H1 (cell line): ENCODE measurements around the gene SLC4A7. TPM values are rescaled to one million over a fixed set of nuclear protein-coding genes. Genes with fewer than 3 reads are reported as not detected.

Experiments used
- CTCF ChIA-PET: fragments of 300-600 bp; sonication (Branson Sonifier 250); formaldehyde crosslinking; loops from one replicate; lab custom pipeline; 2021; ENCODE audit not compliant: partially characterized antibody; lab: Charles Lee
- POLR2A ChIA-PET: fragments of 300-600 bp; sonication (Branson Sonifier 250); formaldehyde crosslinking; loops from one replicate; lab custom pipeline; 2021; ENCODE audit warnings: inconsistent platforms; ENCODE audit not compliant: partially characterized antibody; lab: Charles Lee
- DNase-seq, 2 experiments: peaks; one replicate each; pipeline versions ENCODE4 v3.0.0 to v3.0.0-alpha.2; 2010 to 2022; ENCODE audit warnings: low spot score in 2 of 2, low read depth in 1 of 2, mixed read lengths in 1 of 2
- FAIRE-seq: peaks from 2 replicates; lab custom pipeline; 2011; peaks lifted over from hg19 to GRCh38; lab: Jason Lieb, UNC
- H2AFZ ChIP-seq: 2 replicates; pipeline ENCODE4 v1.8.1; 2012; ENCODE audit warnings: low read length, inconsistent platforms
- H2AK5ac ChIP-seq: 2 replicates; pipeline ENCODE4 v1.6.1; 2013; ENCODE audit warnings: low read depth, low read length
- H2BK120ac ChIP-seq: replicated peaks from 2 replicates; pipeline ENCODE3; 2013; ENCODE audit warnings: low read depth, low read length, inconsistent platforms
- H2BK12ac ChIP-seq: 2 replicates; pipeline ENCODE4 v1.6.1; 2013; ENCODE audit warnings: low read depth, low read length
- H2BK15ac ChIP-seq: 2 replicates; pipeline ENCODE4 v1.6.1; 2013; ENCODE audit warnings: low read length
- H2BK20ac ChIP-seq: 2 replicates; pipeline ENCODE4 v1.6.1; 2013; ENCODE audit warnings: low read length
- H2BK5ac ChIP-seq: 2 replicates; pipeline ENCODE4 v1.6.1; 2013; ENCODE audit warnings: low read depth, low read length
- H3K14ac ChIP-seq: 2 replicates; pipeline ENCODE4 v1.6.1; 2013; ENCODE audit warnings: inconsistent platforms; ENCODE audit not compliant: insufficient read length
- H3K18ac ChIP-seq: 2 replicates; pipeline ENCODE4 v1.6.1; 2013; ENCODE audit warnings: low read length; ENCODE audit errors: extremely low read depth
- H3K23ac ChIP-seq: 2 replicates; pipeline ENCODE4 v1.6.1; 2013; ENCODE audit warnings: inconsistent platforms; ENCODE audit not compliant: insufficient read length
- H3K23me2 ChIP-seq: 2 replicates; pipeline ENCODE4 v1.6.1; 2013; ENCODE audit warnings: low read depth, low read length
- H3K27ac ChIP-seq: 2 replicates; pipeline ENCODE4 v1.6.1; 2011; ENCODE audit warnings: low read depth, low read length, inconsistent platforms
- H3K27me3 ChIP-seq, 4 experiments: replicated peaks in 1 of 4; 1 replicate in 1 of 4; 2 replicates in 3 of 4; pipeline versions ENCODE4 v1.6.1 to v1.8.1; 2011 to 2013; ENCODE audit warnings: low read length in 3 of 4, mild to moderate bottlenecking in 3 of 4, inconsistent platforms in 2 of 4, mixed read lengths in 2 of 4, moderate library complexity in 1 of 4; ENCODE audit not compliant: control insufficient read depth in 3 of 4, insufficient read depth in 3 of 4; ENCODE audit errors: extremely low read depth in 1 of 4
- H3K36me3 ChIP-seq, 4 experiments: 2 replicates each; pipeline versions ENCODE4 v1.6.1 to v1.8.1; 2011 to 2013; ENCODE audit warnings: mild to moderate bottlenecking in 4 of 4, low read length in 3 of 4, moderate library complexity in 2 of 4, control low read depth in 1 of 4, inconsistent platforms in 1 of 4; ENCODE audit not compliant: insufficient read depth in 4 of 4, control insufficient read depth in 2 of 4
- H3K4ac ChIP-seq: replicated peaks from 2 replicates; pipeline ENCODE3; 2013; ENCODE audit warnings: low read length, low read depth, mixed read lengths, inconsistent platforms; ENCODE audit not compliant: insufficient read length
- H3K4me1 ChIP-seq, 4 experiments: replicated peaks in 1 of 4; 1 replicate in 1 of 4; 2 replicates in 3 of 4; pipeline versions ENCODE4 v1.6.1 to v1.8.1; 2011 to 2013; ENCODE audit warnings: low read length in 3 of 4, inconsistent platforms in 2 of 4, mixed read lengths in 1 of 4; ENCODE audit not compliant: insufficient read depth in 4 of 4, control insufficient read depth in 3 of 4
- H3K4me2 ChIP-seq, 2 experiments: 2 replicates each; pipeline versions ENCODE4 v1.6.1 to v1.8.1; 2011 to 2013; ENCODE audit warnings: low read depth in 2 of 2, low read length in 2 of 2, control low read depth in 1 of 2, inconsistent platforms in 1 of 2, mild to moderate bottlenecking in 1 of 2; ENCODE audit not compliant: insufficient read depth in 1 of 2
- H3K4me3 ChIP-seq, 4 experiments: fragments of 200-600, 300-600 bp in 1 of 4; sonication (generic), shearing (Covaris generic), sonication (Bioruptor Twin) in 1 of 4; 2 replicates each; pipeline versions ENCODE4 v1.5.1 to v1.8.1; 2011 to 2016; ENCODE audit warnings: low read length in 4 of 4, low read depth in 3 of 4, control low read depth in 2 of 4, inconsistent platforms in 2 of 4, mild to moderate bottlenecking in 2 of 4, mixed read lengths in 1 of 4, moderate library complexity in 1 of 4; ENCODE audit not compliant: insufficient read depth in 2 of 4; ENCODE audit errors: extremely low read depth in 1 of 4
- H3K56ac ChIP-seq: replicated peaks from 2 replicates; pipeline ENCODE3; 2013; ENCODE audit warnings: low read depth, mild to moderate bottlenecking, mixed read lengths, low read length, inconsistent platforms; ENCODE audit not compliant: insufficient read length
- H3K79me1 ChIP-seq: 2 replicates; pipeline ENCODE4 v1.6.1; 2013; ENCODE audit warnings: low read depth, low read length, control low read depth
- H3K79me2 ChIP-seq, 2 experiments: 2 replicates each; pipeline versions ENCODE4 v1.6.1 to v1.8.1; 2012 to 2013; ENCODE audit warnings: low read length in 2 of 2, mild to moderate bottlenecking in 2 of 2, inconsistent platforms in 1 of 2; ENCODE audit not compliant: insufficient read depth in 2 of 2, control insufficient read depth in 1 of 2
- H3K9ac ChIP-seq, 4 experiments: replicated peaks in 1 of 4; 1 replicate in 1 of 4; 2 replicates in 3 of 4; pipeline versions ENCODE4 v1.6.1 to v1.8.1; 2011 to 2013; ENCODE audit warnings: low read depth in 3 of 4, low read length in 3 of 4, control low read depth in 2 of 4, mild to moderate bottlenecking in 2 of 4, moderate library complexity in 2 of 4, inconsistent platforms in 1 of 4; ENCODE audit errors: extremely low read depth in 1 of 4
- H3K9me3 ChIP-seq, 2 experiments: 2 replicates each; pipeline versions ENCODE4 v1.6.1 to v1.8.1; 2012 to 2013; ENCODE audit warnings: mild to moderate bottlenecking in 2 of 2, moderate library complexity in 2 of 2, control low read depth in 1 of 2, inconsistent platforms in 1 of 2, low read depth in 1 of 2, low read length in 1 of 2, mixed read lengths in 1 of 2; ENCODE audit not compliant: insufficient read depth in 2 of 2
- H4K20me1 ChIP-seq, 2 experiments: replicated peaks in 1 of 2; 2 replicates each; pipeline versions ENCODE3 to v1.8.1; 2011 to 2013; ENCODE audit warnings: inconsistent platforms in 2 of 2, low read length in 2 of 2, mild to moderate bottlenecking in 1 of 2; ENCODE audit not compliant: insufficient read depth in 2 of 2, control insufficient read depth in 1 of 2
- H4K5ac ChIP-seq: 2 replicates; pipeline ENCODE4 v1.6.1; 2013; ENCODE audit warnings: low read length, low read depth, mixed read lengths, inconsistent platforms; ENCODE audit not compliant: insufficient read length
- H4K8ac ChIP-seq: 2 replicates; pipeline ENCODE4 v1.8.0; 2013; ENCODE audit warnings: mild to moderate bottlenecking, moderate library complexity, low read length, inconsistent platforms; ENCODE audit not compliant: insufficient read depth; ENCODE audit errors: extremely low read depth
- H4K91ac ChIP-seq: replicated peaks from 2 replicates; pipeline ENCODE3; 2013; ENCODE audit warnings: low read length, mixed read lengths, inconsistent platforms; ENCODE audit not compliant: insufficient read length
- BCL11A ChIP-seq, 2 experiments: IDR thresholded peaks; one replicate each; pipeline ENCODE4 v1.6.1; 2011; ENCODE audit warnings: low read depth in 2 of 2, low read length in 2 of 2, mild to moderate bottlenecking in 2 of 2
- GABPA ChIP-seq: IDR thresholded peaks from 2 replicates; pipeline ENCODE4 v1.6.1; 2011; ENCODE audit warnings: mild to moderate bottlenecking, low read length, moderate library complexity, borderline replicate concordance; ENCODE audit not compliant: insufficient read depth
- NANOG ChIP-seq: IDR thresholded peaks from 2 replicates; pipeline ENCODE4 v1.6.1; 2011; ENCODE audit warnings: low read length, low read depth, mild to moderate bottlenecking, inconsistent platforms; ENCODE audit not compliant: insufficient read depth, poor library complexity, severe bottlenecking
- NRF1 ChIP-seq: IDR thresholded peaks from 2 replicates; pipeline ENCODE4 v1.6.1; 2011; ENCODE audit warnings: mild to moderate bottlenecking, low read depth, low read length, improper control_type of control experiment
- SP4 ChIP-seq: IDR thresholded peaks from 2 replicates; pipeline ENCODE4 v1.6.1; 2012; ENCODE audit warnings: low read length, inconsistent platforms
- TAF1 ChIP-seq: IDR thresholded peaks from 2 replicates; pipeline ENCODE4 v1.6.1; 2011; ENCODE audit warnings: mild to moderate bottlenecking, low read depth, low read length
- WGBS, 2 experiments: shearing (Covaris generic) in 1 of 2; methylation state at CpG; one replicate each; pipeline versions ENCODE4 v1.1.6 to v1.1.7; 2013 to 2015; ENCODE audit warnings: low lambda C conversion rate in 2 of 2, mixed read lengths in 2 of 2, inconsistent platforms in 1 of 2, low coverage in 1 of 2, missing lambda C conversion rate in 1 of 2; ENCODE audit not compliant: insufficient replicate concordance in 2 of 2, insufficient coverage in 1 of 2, insufficient read length in 1 of 2; ENCODE audit errors: extremely low coverage in 1 of 2, missing lambda C conversion rate in 1 of 2; 5-methylcytosine and 5-hydroxymethylcytosine counted together
- polyA plus RNA-seq, 7 experiments: library from polyadenylated mRNA; depleted of rRNA in 3 of 7; stranded (reverse) in 5 of 7; unstranded in 2 of 7; fragments of >200 nt in 5 of 7; fragments of 200-250 nt in 2 of 7; gene quantifications; 1 replicate in 5 of 7; 2 replicates in 1 of 7; 4 replicates in 1 of 7; pipeline versions ENCODE4 v1.2.1 to v1.2.3, GENCODE V29; 2011 to 2013; ENCODE audit warnings: missing spikeins in 2 of 7, mixed read lengths in 2 of 7
- total RNA-seq: library from RNA; stranded (reverse); fragmentation: NEBNext Ultra II Directional; extraction: Animal tissue kit (Norgen Biotek cat#: 25700); gene quantifications from 2 replicates; pipeline ENCODE4 v1.2.1, GENCODE V29; 2021
- TF ChIP-seq, protein P1 (sequence below): IDR thresholded peaks from 2 replicates; pipeline ENCODE4 v1.6.1; 2011; ENCODE audit warnings: low read length, improper control_type of control experiment

Gene SLC4A7
- total and polyA plus RNA-seq, 2 of the 8 experiments (the other 6 are each of a cell fraction or from before 2014, with no cell fraction given): 14.9 to 70.5 TPM

DNA sequence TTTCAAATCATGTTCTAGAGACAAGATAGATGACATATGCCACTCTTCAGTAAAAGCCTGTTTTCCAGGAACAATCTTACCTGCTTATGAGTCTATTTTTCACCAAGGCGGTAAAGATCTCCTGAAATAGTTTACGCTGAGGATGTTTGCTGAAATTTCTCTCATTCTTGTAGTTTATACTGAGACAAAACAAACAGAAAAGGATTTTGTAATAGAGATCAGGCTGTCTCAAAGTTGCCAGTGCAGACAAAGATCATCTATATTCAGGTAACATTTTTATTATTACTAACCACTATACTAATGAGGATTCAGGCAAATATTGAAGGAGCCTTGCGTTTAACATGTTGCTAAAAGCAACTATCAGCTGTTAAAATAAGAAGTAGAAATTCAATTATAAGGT lies 140.0 kb downstream of the SLC4A7 start:
- H3K4me2 ChIP-seq: no peak overlapping the region

More for the DNA sequence above, 140.0 kb downstream of the SLC4A7 start:
- H3K79me1 ChIP-seq: no peaks in the 10 kb centered on the region
- H3K27me3 ChIP-seq: no peaks in the 10 kb centered on the region
- no peak overlapping the region for H3K56ac ChIP-seq
- no peaks in the 10 kb centered on the region for H4K20me1 ChIP-seq
- H2BK15ac ChIP-seq: no peak overlapping the region
- TF ChIP-seq GABPA (no peak), SP4 (no peak), NANOG (no peak), TAF1 (no peak), BCL11A (IDR thresholded peaks at IDR 0.05; ENCODE audit: low read depth in 2 of 2, low read length in 2 of 2) (no peak), NRF1 (no peak)
- TF ChIP-seq, protein P1, sequence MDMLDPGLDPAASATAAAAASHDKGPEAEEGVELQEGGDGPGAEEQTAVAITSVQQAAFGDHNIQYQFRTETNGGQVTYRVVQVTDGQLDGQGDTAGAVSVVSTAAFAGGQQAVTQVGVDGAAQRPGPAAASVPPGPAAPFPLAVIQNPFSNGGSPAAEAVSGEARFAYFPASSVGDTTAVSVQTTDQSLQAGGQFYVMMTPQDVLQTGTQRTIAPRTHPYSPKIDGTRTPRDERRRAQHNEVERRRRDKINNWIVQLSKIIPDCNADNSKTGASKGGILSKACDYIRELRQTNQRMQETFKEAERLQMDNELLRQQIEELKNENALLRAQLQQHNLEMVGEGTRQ: no peak
- H2BK20ac ChIP-seq: no peak overlapping the region
- no peak overlapping the region for H4K5ac ChIP-seq
- no peak overlapping the region for H2AK5ac ChIP-seq
- no peak overlapping the region for H2BK5ac ChIP-seq
- H3K27ac ChIP-seq: no peak overlapping the region
- no peaks in the 10 kb centered on the region for H3K36me3 ChIP-seq
- no peak overlapping the region for H2BK120ac ChIP-seq
- no peak overlapping the region for H2AFZ ChIP-seq
- no peak overlapping the region for H3K18ac ChIP-seq
- no peaks in the 10 kb centered on the region for H3K4me1 ChIP-seq
- H2BK12ac ChIP-seq: no peak overlapping the region
- H3K79me2 ChIP-seq: no peaks in the 10 kb centered on the region
- FAIRE-seq: no peak
- H3K9me3 ChIP-seq: no peaks in the 10 kb centered on the region
- no peak overlapping the region for H3K9ac ChIP-seq
- no peak overlapping the region for H4K91ac ChIP-seq
- H3K4me3 ChIP-seq: no peak overlapping the region
- H3K14ac ChIP-seq: no peak overlapping the region
- H4K8ac ChIP-seq: no peak overlapping the region
- CTCF ChIA-PET: interaction anchor here (0.6 to 2.1 kb wide), 2 partner anchors 14 to 574 kb away, joined by 3 to 8 read pairs; no protein-coding TSS in a partner anchor
- H3K23ac ChIP-seq: no peak overlapping the region
- DNase-seq: no peak
- no peaks in the 10 kb centered on the region for H3K23me2 ChIP-seq
- WGBS, 2 experiments: 84% methylated on average over 3 of the region's 3 CpGs; no CpG with 5 or more reads in 1 of the 2 experiments
- POLR2A ChIA-PET: interaction anchor here (0.6 kb wide), 1 partner anchor 23 kb away, joined by 3 read pairs; no protein-coding TSS in a partner anchor
- H3K4ac ChIP-seq: no peak overlapping the region
